HEK293T (cell line): ENCODE measurements around the gene TEDC2.

ENCODE experiments used
- ELF4 ChIP-seq: fragments of 450-650 bp; IDR thresholded peaks from 2 replicates; pipeline ENCODE4 v1.6.1; 2017; ENCODE audit warnings: antibody characterized with exemption
- FOXK2 ChIP-seq: fragments of 450-650 bp; IDR thresholded peaks from 2 replicates; pipeline ENCODE4 v1.6.1; 2016; ENCODE audit warnings: mild to moderate bottlenecking
- FOXM1 ChIP-seq: fragments of 450-650 bp; IDR thresholded peaks from 2 replicates; pipeline ENCODE4 v1.6.1; 2017; ENCODE audit warnings: mild to moderate bottlenecking, borderline replicate concordance

DNA sequence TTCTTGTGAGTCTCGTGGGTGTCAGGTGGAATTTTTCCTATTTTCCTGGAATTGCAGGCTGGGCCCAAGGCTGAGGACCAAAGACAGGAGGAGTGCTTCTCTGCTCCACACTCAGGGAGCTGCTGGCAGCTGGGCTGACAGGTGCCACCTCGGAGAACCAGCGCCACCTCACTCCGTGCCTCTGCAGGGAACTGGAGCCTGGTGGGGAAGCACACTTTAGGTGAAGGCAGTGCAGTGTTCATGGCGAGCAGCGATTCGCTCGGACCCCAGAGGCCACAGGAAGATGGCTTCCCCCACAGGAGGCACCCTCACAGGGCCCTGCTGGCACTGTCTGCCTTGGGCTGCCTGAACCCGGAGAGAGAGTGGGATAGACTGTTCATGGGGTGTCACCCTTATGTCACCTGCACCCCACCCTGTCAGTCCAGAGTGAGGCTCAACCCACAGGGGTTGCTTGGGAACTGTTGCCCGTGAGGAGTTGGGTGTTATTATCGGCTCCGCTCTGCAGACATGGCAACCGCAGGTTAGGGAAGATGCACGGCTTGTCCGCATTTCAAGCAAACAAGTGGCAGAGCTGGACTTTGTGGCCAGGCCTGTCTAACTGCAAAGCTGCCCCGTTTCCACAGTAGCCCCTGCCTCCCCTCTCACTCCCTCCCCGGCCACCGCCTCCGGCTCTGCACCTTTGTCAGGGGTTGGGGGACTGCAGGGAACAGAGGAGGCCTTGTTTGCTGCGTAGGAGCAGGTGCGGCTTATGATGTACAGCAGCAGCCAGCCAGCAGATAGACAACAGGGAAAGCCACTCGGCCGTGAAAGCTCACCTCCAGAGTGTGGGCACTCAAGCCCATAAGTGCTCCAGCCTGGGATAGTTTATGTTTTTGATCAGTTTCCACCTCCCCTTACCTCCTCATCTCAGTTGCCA, 30.5 kb downstream of the TEDC2 start:
- TF ChIP-seq ELF4, result no peak
- TF ChIP-seq FOXK2, result no peak
- no peak for TF ChIP-seq FOXM1
